ENCODE results near the gene MSH4. TPM values are rescaled to one million over a fixed set of nuclear protein-coding genes. Genes with fewer than 3 reads are reported as not detected.
"Not testable (repeated sequence)": the region's sequence is repeated elsewhere in the genome, so short reads cannot be mapped to it uniquely, and the experiment has no call there.

Gene MSH4
- total and polyA plus RNA-seq, 3 donors from 2014 or later: 4.6 to 8.2 (median 5.5) TPM

DNA sequence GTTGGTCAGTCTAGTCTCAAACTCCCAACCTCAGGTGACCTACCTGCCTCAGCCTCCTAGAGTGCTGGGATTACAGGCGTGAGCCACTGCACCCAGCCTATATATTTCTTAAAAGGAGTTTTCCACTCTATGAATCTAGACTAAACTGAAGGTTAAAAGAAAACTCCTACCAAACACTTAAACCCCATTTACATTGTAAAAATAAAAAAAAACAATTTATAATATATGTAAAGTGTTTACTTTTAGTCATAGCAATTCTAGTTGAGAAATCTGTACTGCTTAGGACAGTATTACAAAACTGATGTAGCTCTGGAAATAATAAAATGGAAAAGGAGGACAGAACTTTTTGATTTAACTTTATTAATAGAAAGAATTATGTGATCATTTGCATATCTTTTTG, 126.0 kb downstream of the MSH4 start:
- H3K27ac ChIP-seq: no peak overlapping the region
- WGBS, 2 donors: 92 to 93% methylated on average over 1 of the region's 1 CpG
- no peaks in the 10 kb centered on the region for H3K9me3 ChIP-seq
- no peaks in the 10 kb centered on the region for H3K36me3 ChIP-seq (ENCODE audit: low read depth, missing control alignments)
- intact Hi-C loops (cut with DNase I; ENCODE audit: low total_unique reads): no loop called here
- H3K4me3 ChIP-seq: no peak overlapping the region
- no peak for DNase-seq
- H3K4me1 ChIP-seq: no peaks in the 10 kb centered on the region
- H3K27me3 ChIP-seq: no peaks in the 10 kb centered on the region
- TF ChIP-seq, protein P1, sequence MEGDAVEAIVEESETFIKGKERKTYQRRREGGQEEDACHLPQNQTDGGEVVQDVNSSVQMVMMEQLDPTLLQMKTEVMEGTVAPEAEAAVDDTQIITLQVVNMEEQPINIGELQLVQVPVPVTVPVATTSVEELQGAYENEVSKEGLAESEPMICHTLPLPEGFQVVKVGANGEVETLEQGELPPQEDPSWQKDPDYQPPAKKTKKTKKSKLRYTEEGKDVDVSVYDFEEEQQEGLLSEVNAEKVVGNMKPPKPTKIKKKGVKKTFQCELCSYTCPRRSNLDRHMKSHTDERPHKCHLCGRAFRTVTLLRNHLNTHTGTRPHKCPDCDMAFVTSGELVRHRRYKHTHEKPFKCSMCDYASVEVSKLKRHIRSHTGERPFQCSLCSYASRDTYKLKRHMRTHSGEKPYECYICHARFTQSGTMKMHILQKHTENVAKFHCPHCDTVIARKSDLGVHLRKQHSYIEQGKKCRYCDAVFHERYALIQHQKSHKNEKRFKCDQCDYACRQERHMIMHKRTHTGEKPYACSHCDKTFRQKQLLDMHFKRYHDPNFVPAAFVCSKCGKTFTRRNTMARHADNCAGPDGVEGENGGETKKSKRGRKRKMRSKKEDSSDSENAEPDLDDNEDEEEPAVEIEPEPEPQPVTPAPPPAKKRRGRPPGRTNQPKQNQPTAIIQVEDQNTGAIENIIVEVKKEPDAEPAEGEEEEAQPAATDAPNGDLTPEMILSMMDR (IDR thresholded peaks at IDR 0.05): no peak
- no peak for TF ChIP-seq POLR2A (IDR thresholded peaks at IDR 0.05)

DNA sequence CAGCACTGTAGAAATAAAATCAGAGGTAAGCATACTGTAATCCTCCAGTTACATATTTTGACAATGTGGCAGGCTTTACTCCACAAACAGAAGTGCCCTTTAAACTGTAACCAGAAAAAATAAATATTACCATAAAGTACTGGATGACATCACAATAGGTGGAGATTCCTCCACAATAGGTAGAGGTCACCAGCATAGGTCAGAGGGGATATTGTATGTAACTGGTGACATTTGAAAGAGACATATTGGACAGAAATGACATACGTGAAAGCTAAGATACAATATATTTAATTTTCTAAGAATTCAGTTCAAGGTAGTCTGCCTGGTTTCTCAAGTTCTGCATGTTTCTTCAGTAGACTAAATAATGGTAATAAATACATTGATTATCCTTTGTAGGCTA, 135.6 kb downstream of the MSH4 start, which contains the start of gene ASB17:
Gene ASB17 (minus strand): TSS at position 101 of the 400 bp plus-strand sequence. CDS start 113 bp downstream, outside the sequence.
- Histone ChIP-seq H3K27ac (no peak within 1 kb of the TSS), H3K4me3 (no peak within 1 kb of the TSS), H3K36me3 (ENCODE audit: low read depth, missing control alignments) (no peaks in the 10 kb centered on the region), H3K9me3 (no peaks in the 10 kb centered on the region), H3K4me1 (no peaks in the 10 kb centered on the region), H3K27me3 (no peaks in the 10 kb centered on the region)
- no peak for DNase-seq
- TF ChIP-seq, protein P1 (IDR thresholded peaks at IDR 0.05): no peak
- TF ChIP-seq POLR2A (IDR thresholded peaks at IDR 0.05): no peak
- intact Hi-C loops (cut with DNase I; ENCODE audit: low total_unique reads): no loop called here
- whole genome bisulfite sequencing, 2 donors: 85 to 97% methylated on average over 1 of the region's 1 CpG

DNA sequence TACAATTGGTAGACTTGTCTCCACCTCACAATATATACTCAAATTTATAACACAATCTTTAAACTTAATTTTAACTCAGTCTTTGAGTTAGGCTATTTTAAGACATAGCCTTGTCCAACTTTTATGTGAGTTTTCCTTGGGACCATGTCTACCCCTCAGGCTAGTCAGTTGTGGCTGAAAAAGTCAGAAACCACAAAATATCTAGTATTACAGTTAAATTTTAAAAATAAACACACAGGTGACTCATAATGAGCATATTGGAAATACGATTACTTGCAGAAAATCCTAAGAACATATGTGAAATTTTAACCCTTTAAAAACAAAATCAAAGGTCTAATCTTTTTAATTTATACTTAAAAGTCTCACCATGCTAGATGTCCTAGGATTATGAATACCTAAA, 140.4 kb downstream of the MSH4 start:
- H3K9me3 ChIP-seq: no peaks in the 10 kb centered on the region
- no peak for DNase-seq
- no peaks in the 10 kb centered on the region for H3K36me3 ChIP-seq (ENCODE audit: low read depth, missing control alignments)
- intact Hi-C loops (cut with DNase I; ENCODE audit: low total_unique reads): no loop called here
- H3K4me3 ChIP-seq: no peak overlapping the region
- H3K27me3 ChIP-seq: no peaks in the 10 kb centered on the region
- no peak for TF ChIP-seq POLR2A (IDR thresholded peaks at IDR 0.05)
- TF ChIP-seq, protein P1 (IDR thresholded peaks at IDR 0.05): no peak
- no peaks in the 10 kb centered on the region for H3K4me1 ChIP-seq
- H3K27ac ChIP-seq: no peak overlapping the region
- 47 to 58% methylated on average over 1 of the region's 1 CpG for WGBS, 2 donors

DNA sequence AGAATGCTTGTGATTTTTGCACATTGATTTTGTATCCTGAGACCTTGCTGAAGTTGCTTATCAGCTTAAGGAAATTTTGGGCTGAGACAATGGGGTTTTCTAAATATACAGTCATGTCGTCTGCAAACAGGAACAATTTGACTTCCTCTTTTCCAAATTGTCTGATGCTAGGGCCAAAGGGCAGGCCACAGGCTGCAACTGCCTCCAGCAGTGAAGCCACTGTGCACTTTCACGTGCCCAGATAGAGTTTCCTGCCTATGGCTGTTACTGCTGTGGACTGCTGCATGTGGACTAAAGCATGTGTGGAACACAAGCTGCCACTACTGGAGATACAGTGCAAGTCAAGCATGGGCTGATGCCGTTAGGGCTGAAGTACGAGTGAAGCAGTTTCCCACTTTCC, 146.4 kb downstream of the MSH4 start:
- 78 to 86% methylated on average over 4 of the region's 4 CpGs for WGBS, 2 donors
- H3K27me3 ChIP-seq; H3K9me3 ChIP-seq; DNase-seq; intact Hi-C loops (cut with DNase I; ENCODE audit: low total_unique reads); H3K27ac ChIP-seq; H3K4me3 ChIP-seq; H3K4me1 ChIP-seq; H3K36me3 ChIP-seq (ENCODE audit: low read depth, missing control alignments): not testable (repeated sequence)

DNA sequence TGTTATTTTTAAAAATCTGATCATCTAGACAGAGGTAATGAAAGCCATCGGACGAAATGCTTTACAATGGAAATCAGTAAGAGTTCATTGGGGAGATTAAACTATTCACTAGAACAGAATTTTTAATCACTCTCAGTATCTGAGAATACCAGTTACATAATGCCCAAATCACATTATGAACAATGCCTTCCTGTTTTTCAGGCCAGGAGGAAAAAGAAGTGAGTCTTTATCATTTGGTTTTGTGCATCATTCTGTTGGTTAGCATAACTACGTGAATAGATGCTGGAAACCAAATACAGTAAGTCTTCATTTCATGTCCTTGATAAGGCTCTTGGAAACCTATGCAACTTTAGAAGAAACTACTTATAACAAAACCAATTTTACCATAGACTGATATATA, 153.5 kb downstream of the MSH4 start:
- intact Hi-C loops (cut with DNase I; ENCODE audit: low total_unique reads): no loop called here
- TF ChIP-seq, protein P1 (IDR thresholded peaks at IDR 0.05): no peak
- no peak for TF ChIP-seq POLR2A (IDR thresholded peaks at IDR 0.05)
- no peaks in the 10 kb centered on the region for H3K4me1 ChIP-seq
- no peak for DNase-seq
- no peak overlapping the region for H3K4me3 ChIP-seq
- no peaks in the 10 kb centered on the region for H3K9me3 ChIP-seq
- H3K27me3 ChIP-seq: no peaks in the 10 kb centered on the region
- H3K27ac ChIP-seq: no peak overlapping the region
- 55 to 81% methylated on average over 3 of the region's 3 CpGs for WGBS, 2 donors
- H3K36me3 ChIP-seq (ENCODE audit: low read depth, missing control alignments): no peaks in the 10 kb centered on the region

Measured in testis (tissue), 3 donors.